HuH-7.5 (cell line): ENCODE measurements around the gene RGSL1.

Experiments used
- DNase-seq: peaks from one replicate; pipeline ENCODE4 v3.0.0; 2011; ENCODE audit warnings: low spot score

RGSL1 gene

GRCh38 chr1:182549346-182549745 is 99.4 kb downstream of the RGSL1 start:
- no peak for DNase-seq

GRCh38 chr1:182549811-182550210 is 99.9 kb downstream of the RGSL1 start:
- DNase-seq: no peak

GRCh38 chr1:182552527-182552926 is 102.6 kb downstream of the RGSL1 start:
- DNase-seq: no peak

- no peak for DNase-seq
Observed at GRCh38 chr1:182555493-182555892, 105.5 kb downstream of the RGSL1 start.

- DNase-seq: no peak
Observed at GRCh38 chr1:182556279-182556678, 106.3 kb downstream of the RGSL1 start.

- DNase-seq: no peak
Observed at GRCh38 chr1:182560392-182560984, 110.5 kb downstream of the RGSL1 start.

- no peak for DNase-seq
Observed at GRCh38 chr1:182561456-182561855, 111.5 kb downstream of the RGSL1 start.

- DNase-seq: no peak
Observed at GRCh38 chr1:182563095-182563494, 113.1 kb downstream of the RGSL1 start.

GRCh38 chr1:182564406-182565004 is 114.6 kb downstream of the RGSL1 start:
- no peak for DNase-seq

GRCh38 chr1:182565537-182565936 is 115.6 kb downstream of the RGSL1 start:
- no peak for DNase-seq

GRCh38 chr1:182567629-182568028 is 117.7 kb downstream of the RGSL1 start:
- no peak for DNase-seq

- no peak for DNase-seq
Observed at GRCh38 chr1:182568647-182569284, 118.8 kb downstream of the RGSL1 start.

GRCh38 chr1:182569939-182570610 is 120.1 kb downstream of the RGSL1 start:
- no peak for DNase-seq

GRCh38 chr1:182570611-182570970 is 120.6 kb downstream of the RGSL1 start:
- no peak for DNase-seq

GRCh38 chr1:182574156-182574555 is 124.2 kb downstream of the RGSL1 start:
- no peak for DNase-seq

- no peak for DNase-seq
Observed at GRCh38 chr1:182575540-182576149, 125.7 kb downstream of the RGSL1 start.

GRCh38 chr1:182580736-182581135 is 130.8 kb downstream of the RGSL1 start:
- no peak for DNase-seq

- no peak for DNase-seq
Observed at GRCh38 chr1:182584746-182585145, 134.8 kb downstream of the RGSL1 start.

GRCh38 chr1:182586380-182586779 is 136.4 kb downstream of the RGSL1 start:
- DNase-seq: no peak

- DNase-seq: no peak
Observed at GRCh38 chr1:182587093-182587492, 137.1 kb downstream of the RGSL1 start.

- DNase-seq: no peak
Observed at GRCh38 chr1:182587666-182588499, 137.9 kb downstream of the RGSL1 start.
